LHCN-M2 (cell line): ENCODE results near the gene UQCC5. TPM values are rescaled to one million over a fixed set of nuclear protein-coding genes. Genes with fewer than 3 reads are reported as not detected.
A peak's percentile ranks its signal among the peaks of the same experiment; 100 is the strongest.

Experiments used
- DNase-seq: peaks from one replicate; pipeline ENCODE4 v3.0.0-alpha.2; 2012; ENCODE audit warnings: low read depth
- total RNA-seq: library from RNA; depleted of rRNA; stranded (reverse); fragments of >200 nt; gene quantifications from 2 replicates; pipeline ENCODE4 v1.2.3, GENCODE V29; 2014

The UQCC5 gene
- total RNA-seq, 1 experiment from 2014 or later: 1.7 TPM

- DNase-seq: no peak
Observed at GRCh38 chr3:52503788-52504424, 32.5 kb upstream of the UQCC5 start.

GRCh38 chr3:52504977-52505376 is 31.4 kb upstream of the UQCC5 start:
- DNase-seq: no peak

GRCh38 chr3:52506266-52506966 is 30.0 kb upstream of the UQCC5 start:
- no peak for DNase-seq

- peak; percentile 93 for DNase-seq
Observed at GRCh38 chr3:52507359-52507758, 29.0 kb upstream of the UQCC5 start.

- no peak for DNase-seq
Observed at GRCh38 chr3:52509753-52510328, 26.6 kb upstream of the UQCC5 start.

GRCh38 chr3:52511509-52511908 is 24.9 kb upstream of the UQCC5 start:
- DNase-seq: no peak

- no peak for DNase-seq
Observed at GRCh38 chr3:52512105-52512504, 24.3 kb upstream of the UQCC5 start.

GRCh38 chr3:52512727-52513126 is 23.7 kb upstream of the UQCC5 start:
- no peak for DNase-seq

- DNase-seq: no peak
Observed at GRCh38 chr3:52513281-52513680, 23.1 kb upstream of the UQCC5 start.

- DNase-seq: no peak
Observed at GRCh38 chr3:52514576-52514975, 21.8 kb upstream of the UQCC5 start.

- no peak for DNase-seq
Observed at GRCh38 chr3:52515192-52515591, 21.2 kb upstream of the UQCC5 start.

- DNase-seq: no peak
Observed at GRCh38 chr3:52516509-52517195, 19.8 kb upstream of the UQCC5 start.

- DNase-seq: no peak
Observed at GRCh38 chr3:52517796-52518722, 18.3 kb upstream of the UQCC5 start.

GRCh38 chr3:52518723-52519444 is 17.5 kb upstream of the UQCC5 start:
- DNase-seq: no peak

GRCh38 chr3:52519445-52520140 is 16.8 kb upstream of the UQCC5 start:
- DNase-seq: no peak

- DNase-seq: no peak
Observed at GRCh38 chr3:52520141-52520667, 16.2 kb upstream of the UQCC5 start.

- no peak for DNase-seq
Observed at GRCh38 chr3:52520716-52521487, 15.5 kb upstream of the UQCC5 start.

- no peak for DNase-seq
Observed at GRCh38 chr3:52521488-52521824, 14.9 kb upstream of the UQCC5 start.
